H1 (cell line): ENCODE measurements around the gene SORBS1. TPM values are rescaled to one million over a fixed set of nuclear protein-coding genes. Genes with fewer than 3 reads are reported as not detected.

Experiments
- CTCF ChIA-PET: fragments of 300-600 bp; sonication (Branson Sonifier 250); formaldehyde crosslinking; loops from one replicate; lab custom pipeline; 2021; ENCODE audit not compliant: partially characterized antibody; lab: Charles Lee
- POLR2A ChIA-PET: fragments of 300-600 bp; sonication (Branson Sonifier 250); formaldehyde crosslinking; loops from one replicate; lab custom pipeline; 2021; ENCODE audit warnings: inconsistent platforms; ENCODE audit not compliant: partially characterized antibody; lab: Charles Lee
- DNase-seq, 2 experiments: peaks; one replicate each; pipeline versions ENCODE4 v3.0.0 to v3.0.0-alpha.2; 2010 to 2022; ENCODE audit warnings: low spot score in 2 of 2, low read depth in 1 of 2, mixed read lengths in 1 of 2
- FAIRE-seq: peaks from 2 replicates; lab custom pipeline; 2011; peaks lifted over from hg19 to GRCh38; lab: Jason Lieb, UNC
- H2AFZ ChIP-seq: 2 replicates; pipeline ENCODE4 v1.8.1; 2012; ENCODE audit warnings: low read length, inconsistent platforms
- H2AK5ac ChIP-seq: 2 replicates; pipeline ENCODE4 v1.6.1; 2013; ENCODE audit warnings: low read depth, low read length
- H2BK120ac ChIP-seq: replicated peaks from 2 replicates; pipeline ENCODE3; 2013; ENCODE audit warnings: low read depth, low read length, inconsistent platforms
- H2BK12ac ChIP-seq: 2 replicates; pipeline ENCODE4 v1.6.1; 2013; ENCODE audit warnings: low read depth, low read length
- H2BK15ac ChIP-seq: 2 replicates; pipeline ENCODE4 v1.6.1; 2013; ENCODE audit warnings: low read length
- H2BK20ac ChIP-seq: 2 replicates; pipeline ENCODE4 v1.6.1; 2013; ENCODE audit warnings: low read length
- H2BK5ac ChIP-seq: 2 replicates; pipeline ENCODE4 v1.6.1; 2013; ENCODE audit warnings: low read depth, low read length
- H3K14ac ChIP-seq: 2 replicates; pipeline ENCODE4 v1.6.1; 2013; ENCODE audit warnings: inconsistent platforms; ENCODE audit not compliant: insufficient read length
- H3K18ac ChIP-seq: 2 replicates; pipeline ENCODE4 v1.6.1; 2013; ENCODE audit warnings: low read length; ENCODE audit errors: extremely low read depth
- H3K23ac ChIP-seq: 2 replicates; pipeline ENCODE4 v1.6.1; 2013; ENCODE audit warnings: inconsistent platforms; ENCODE audit not compliant: insufficient read length
- H3K23me2 ChIP-seq: 2 replicates; pipeline ENCODE4 v1.6.1; 2013; ENCODE audit warnings: low read depth, low read length
- H3K27ac ChIP-seq: 2 replicates; pipeline ENCODE4 v1.6.1; 2011; ENCODE audit warnings: low read depth, low read length, inconsistent platforms
- H3K27me3 ChIP-seq, 4 experiments: replicated peaks in 1 of 4; 1 replicate in 1 of 4; 2 replicates in 3 of 4; pipeline versions ENCODE4 v1.6.1 to v1.8.1; 2011 to 2013; ENCODE audit warnings: low read length in 3 of 4, mild to moderate bottlenecking in 3 of 4, inconsistent platforms in 2 of 4, mixed read lengths in 2 of 4, moderate library complexity in 1 of 4; ENCODE audit not compliant: control insufficient read depth in 3 of 4, insufficient read depth in 3 of 4; ENCODE audit errors: extremely low read depth in 1 of 4
- H3K36me3 ChIP-seq, 4 experiments: 2 replicates each; pipeline versions ENCODE4 v1.6.1 to v1.8.1; 2011 to 2013; ENCODE audit warnings: mild to moderate bottlenecking in 4 of 4, low read length in 3 of 4, moderate library complexity in 2 of 4, control low read depth in 1 of 4, inconsistent platforms in 1 of 4; ENCODE audit not compliant: insufficient read depth in 4 of 4, control insufficient read depth in 2 of 4
- H3K4ac ChIP-seq: replicated peaks from 2 replicates; pipeline ENCODE3; 2013; ENCODE audit warnings: low read length, low read depth, mixed read lengths, inconsistent platforms; ENCODE audit not compliant: insufficient read length
- H3K4me1 ChIP-seq, 4 experiments: replicated peaks in 1 of 4; 1 replicate in 1 of 4; 2 replicates in 3 of 4; pipeline versions ENCODE4 v1.6.1 to v1.8.1; 2011 to 2013; ENCODE audit warnings: low read length in 3 of 4, inconsistent platforms in 2 of 4, mixed read lengths in 1 of 4; ENCODE audit not compliant: insufficient read depth in 4 of 4, control insufficient read depth in 3 of 4
- H3K4me2 ChIP-seq, 2 experiments: 2 replicates each; pipeline versions ENCODE4 v1.6.1 to v1.8.1; 2011 to 2013; ENCODE audit warnings: low read depth in 2 of 2, low read length in 2 of 2, control low read depth in 1 of 2, inconsistent platforms in 1 of 2, mild to moderate bottlenecking in 1 of 2; ENCODE audit not compliant: insufficient read depth in 1 of 2
- H3K4me3 ChIP-seq, 4 experiments: fragments of 200-600, 300-600 bp in 1 of 4; sonication (generic), shearing (Covaris generic), sonication (Bioruptor Twin) in 1 of 4; 2 replicates each; pipeline versions ENCODE4 v1.5.1 to v1.8.1; 2011 to 2016; ENCODE audit warnings: low read length in 4 of 4, low read depth in 3 of 4, control low read depth in 2 of 4, inconsistent platforms in 2 of 4, mild to moderate bottlenecking in 2 of 4, mixed read lengths in 1 of 4, moderate library complexity in 1 of 4; ENCODE audit not compliant: insufficient read depth in 2 of 4; ENCODE audit errors: extremely low read depth in 1 of 4
- H3K56ac ChIP-seq: replicated peaks from 2 replicates; pipeline ENCODE3; 2013; ENCODE audit warnings: low read depth, mild to moderate bottlenecking, mixed read lengths, low read length, inconsistent platforms; ENCODE audit not compliant: insufficient read length
- H3K79me1 ChIP-seq: 2 replicates; pipeline ENCODE4 v1.6.1; 2013; ENCODE audit warnings: low read depth, low read length, control low read depth
- H3K79me2 ChIP-seq, 2 experiments: 2 replicates each; pipeline versions ENCODE4 v1.6.1 to v1.8.1; 2012 to 2013; ENCODE audit warnings: low read length in 2 of 2, mild to moderate bottlenecking in 2 of 2, inconsistent platforms in 1 of 2; ENCODE audit not compliant: insufficient read depth in 2 of 2, control insufficient read depth in 1 of 2
- H3K9ac ChIP-seq, 4 experiments: replicated peaks in 1 of 4; 1 replicate in 1 of 4; 2 replicates in 3 of 4; pipeline versions ENCODE4 v1.6.1 to v1.8.1; 2011 to 2013; ENCODE audit warnings: low read depth in 3 of 4, low read length in 3 of 4, control low read depth in 2 of 4, mild to moderate bottlenecking in 2 of 4, moderate library complexity in 2 of 4, inconsistent platforms in 1 of 4; ENCODE audit errors: extremely low read depth in 1 of 4
- H3K9me3 ChIP-seq, 2 experiments: 2 replicates each; pipeline versions ENCODE4 v1.6.1 to v1.8.1; 2012 to 2013; ENCODE audit warnings: mild to moderate bottlenecking in 2 of 2, moderate library complexity in 2 of 2, control low read depth in 1 of 2, inconsistent platforms in 1 of 2, low read depth in 1 of 2, low read length in 1 of 2, mixed read lengths in 1 of 2; ENCODE audit not compliant: insufficient read depth in 2 of 2
- H4K20me1 ChIP-seq, 2 experiments: replicated peaks in 1 of 2; 2 replicates each; pipeline versions ENCODE3 to v1.8.1; 2011 to 2013; ENCODE audit warnings: inconsistent platforms in 2 of 2, low read length in 2 of 2, mild to moderate bottlenecking in 1 of 2; ENCODE audit not compliant: insufficient read depth in 2 of 2, control insufficient read depth in 1 of 2
- H4K5ac ChIP-seq: 2 replicates; pipeline ENCODE4 v1.6.1; 2013; ENCODE audit warnings: low read length, low read depth, mixed read lengths, inconsistent platforms; ENCODE audit not compliant: insufficient read length
- H4K8ac ChIP-seq: 2 replicates; pipeline ENCODE4 v1.8.0; 2013; ENCODE audit warnings: mild to moderate bottlenecking, moderate library complexity, low read length, inconsistent platforms; ENCODE audit not compliant: insufficient read depth; ENCODE audit errors: extremely low read depth
- H4K91ac ChIP-seq: replicated peaks from 2 replicates; pipeline ENCODE3; 2013; ENCODE audit warnings: low read length, mixed read lengths, inconsistent platforms; ENCODE audit not compliant: insufficient read length
- CEBPB ChIP-seq: IDR thresholded peaks from 2 replicates; pipeline ENCODE4 v1.6.1; 2012; ENCODE audit warnings: low read depth, low read length
- EGR1 ChIP-seq: IDR thresholded peaks from 2 replicates; pipeline ENCODE4 v1.6.1; 2011; ENCODE audit warnings: low read depth, low read length, borderline replicate concordance
- EP300 ChIP-seq, 2 experiments: IDR thresholded peaks; 1 replicate in 1 of 2; 2 replicates in 1 of 2; pipeline ENCODE4 v1.6.1; 2011 to 2012; ENCODE audit warnings: low read depth in 2 of 2, low read length in 2 of 2, mild to moderate bottlenecking in 2 of 2, borderline replicate concordance in 1 of 2, inconsistent platforms in 1 of 2, moderate library complexity in 1 of 2
- JUN ChIP-seq: IDR thresholded peaks from 2 replicates; pipeline ENCODE4 v1.6.1; 2011; ENCODE audit warnings: low read depth, mild to moderate bottlenecking, improper control_type of control experiment, low read length
- JUND ChIP-seq: IDR thresholded peaks from 2 replicates; pipeline ENCODE4 v1.6.1; 2011; ENCODE audit warnings: mild to moderate bottlenecking, improper control_type of control experiment, low read length
- NANOG ChIP-seq: IDR thresholded peaks from 2 replicates; pipeline ENCODE4 v1.6.1; 2011; ENCODE audit warnings: low read length, low read depth, mild to moderate bottlenecking, inconsistent platforms; ENCODE audit not compliant: insufficient read depth, poor library complexity, severe bottlenecking
- NRF1 ChIP-seq: IDR thresholded peaks from 2 replicates; pipeline ENCODE4 v1.6.1; 2011; ENCODE audit warnings: mild to moderate bottlenecking, low read depth, low read length, improper control_type of control experiment
- RAD21 ChIP-seq, 2 experiments: IDR thresholded peaks in 1 of 2; conservative IDR thresholded peaks in 1 of 2; 2 replicates each; pipeline ENCODE4 v1.6.1; 2011; ENCODE audit warnings: low read depth in 2 of 2, low read length in 2 of 2, improper control_type of control experiment in 1 of 2, inconsistent platforms in 1 of 2, mild to moderate bottlenecking in 1 of 2, moderate library complexity in 1 of 2
- SIN3A ChIP-seq, 2 experiments: IDR thresholded peaks in 1 of 2; conservative IDR thresholded peaks in 1 of 2; 2 replicates each; pipeline ENCODE4 v1.6.1; 2011 to 2012; ENCODE audit warnings: low read length in 2 of 2, improper control_type of control experiment in 1 of 2, low read depth in 1 of 2, mild to moderate bottlenecking in 1 of 2
- WGBS, 2 experiments: shearing (Covaris generic) in 1 of 2; methylation state at CpG; one replicate each; pipeline versions ENCODE4 v1.1.6 to v1.1.7; 2013 to 2015; ENCODE audit warnings: low lambda C conversion rate in 2 of 2, mixed read lengths in 2 of 2, inconsistent platforms in 1 of 2, low coverage in 1 of 2, missing lambda C conversion rate in 1 of 2; ENCODE audit not compliant: insufficient replicate concordance in 2 of 2, insufficient coverage in 1 of 2, insufficient read length in 1 of 2; ENCODE audit errors: extremely low coverage in 1 of 2, missing lambda C conversion rate in 1 of 2; 5-methylcytosine and 5-hydroxymethylcytosine counted together
- polyA plus RNA-seq, 7 experiments: library from polyadenylated mRNA; depleted of rRNA in 3 of 7; stranded (reverse) in 5 of 7; unstranded in 2 of 7; fragments of >200 nt in 5 of 7; fragments of 200-250 nt in 2 of 7; gene quantifications; 1 replicate in 5 of 7; 2 replicates in 1 of 7; 4 replicates in 1 of 7; pipeline versions ENCODE4 v1.2.1 to v1.2.3, GENCODE V29; 2011 to 2013; ENCODE audit warnings: missing spikeins in 2 of 7, mixed read lengths in 2 of 7
- total RNA-seq: library from RNA; stranded (reverse); fragmentation: NEBNext Ultra II Directional; extraction: Animal tissue kit (Norgen Biotek cat#: 25700); gene quantifications from 2 replicates; pipeline ENCODE4 v1.2.1, GENCODE V29; 2021
- TF ChIP-seq, protein P1 (sequence below): IDR thresholded peaks from 2 replicates; pipeline ENCODE4 v1.6.1; 2012; ENCODE audit warnings: low read length, inconsistent platforms

Gene SORBS1
- total and polyA plus RNA-seq, 2 of the 8 experiments (the other 6 are each of a cell fraction or from before 2014, with no cell fraction given), result 16.0 to 35.0 TPM

GRCh38 chr10:95266674-95267095, 294.5 kb downstream of the SORBS1 start:
- H3K79me2 ChIP-seq, result peaks cover 0 to 9% of the 10 kb centered on the region in 2 experiments; a peak in 1 of 4 replicates
- peak overlapping the region; percentile 47; the same call in 1 of the 2 replicates for H2BK5ac ChIP-seq
- no peak overlapping the region for H3K23ac ChIP-seq
- H4K8ac ChIP-seq, result no peak overlapping the region
- peak overlapping the region; percentile 80 for H3K27ac ChIP-seq
- H3K9me3 ChIP-seq, result no peaks in the 10 kb centered on the region
- peaks cover 6 to 31% (median 14%) of the 10 kb centered on the region in 4 experiments for H3K4me1 ChIP-seq
- H3K4me2 ChIP-seq, result no peak overlapping the region
- H2BK12ac ChIP-seq, result no peak overlapping the region
- no peak overlapping the region for H3K56ac ChIP-seq
- no peak overlapping the region for H3K4me3 ChIP-seq
- no peak overlapping the region for H3K14ac ChIP-seq
- H2BK20ac ChIP-seq, result no peak overlapping the region
- peaks cover 8% of the 10 kb centered on the region for H3K79me1 ChIP-seq
- H2AFZ ChIP-seq, result no peak overlapping the region
- DNase-seq (no peak), FAIRE-seq (no peak)
- WGBS, 2 experiments, result 72% methylated on average over 1 of the region's 1 CpG; no CpG with 5 or more reads in 1 of the 2 experiments
- H3K23me2 ChIP-seq, result no peaks in the 10 kb centered on the region
- H3K27me3 ChIP-seq, result no peaks in the 10 kb centered on the region
- no peak overlapping the region for H4K5ac ChIP-seq
- peak overlapping the region in 1 of 4 experiments; percentile 45; a peak in 2 of 7 replicates for H3K9ac ChIP-seq
- H2AK5ac ChIP-seq, result no peak overlapping the region; the same call in 1 of the 2 replicates
- no peak overlapping the region for H4K91ac ChIP-seq
- TF ChIP-seq SIN3A (conservative IDR thresholded peaks at IDR 0.05 in 1 of 2, IDR thresholded peaks at IDR 0.05 in 1 of 2; ENCODE audit: low read depth in 1 of 2, low read length in 2 of 2) (no peak), RAD21 (IDR thresholded peaks at IDR 0.05 in 1 of 2, conservative IDR thresholded peaks at IDR 0.05 in 1 of 2; ENCODE audit: low read depth in 2 of 2, low read length in 2 of 2) (no peak), JUND (peak; percentile 85), EP300 (IDR thresholded peaks at IDR 0.05; ENCODE audit: borderline replicate concordance in 1 of 2, low read depth in 2 of 2, low read length in 2 of 2) (peak in 1 of 2 experiments; percentile 32; a peak in 1 of 3 replicates), NRF1 (no peak), JUN (peak; percentile 59; the same call in 1 of the 2 replicates), CEBPB (peak; percentile 40; the same call in 1 of the 2 replicates), EGR1 (no peak), NANOG (no peak)
- TF ChIP-seq, protein P1, sequence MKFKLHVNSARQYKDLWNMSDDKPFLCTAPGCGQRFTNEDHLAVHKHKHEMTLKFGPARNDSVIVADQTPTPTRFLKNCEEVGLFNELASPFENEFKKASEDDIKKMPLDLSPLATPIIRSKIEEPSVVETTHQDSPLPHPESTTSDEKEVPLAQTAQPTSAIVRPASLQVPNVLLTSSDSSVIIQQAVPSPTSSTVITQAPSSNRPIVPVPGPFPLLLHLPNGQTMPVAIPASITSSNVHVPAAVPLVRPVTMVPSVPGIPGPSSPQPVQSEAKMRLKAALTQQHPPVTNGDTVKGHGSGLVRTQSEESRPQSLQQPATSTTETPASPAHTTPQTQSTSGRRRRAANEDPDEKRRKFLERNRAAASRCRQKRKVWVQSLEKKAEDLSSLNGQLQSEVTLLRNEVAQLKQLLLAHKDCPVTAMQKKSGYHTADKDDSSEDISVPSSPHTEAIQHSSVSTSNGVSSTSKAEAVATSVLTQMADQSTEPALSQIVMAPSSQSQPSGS, result peak; percentile 99
- no peak overlapping the region for H2BK120ac ChIP-seq
- peaks cover 0 to 1% of the 10 kb centered on the region in 2 experiments for H4K20me1 ChIP-seq
- POLR2A ChIA-PET, result interaction anchor here (1.0 to 1.2 kb wide), 2 partner anchors 36 to 85 kb away, joined by 3 read pairs; no protein-coding TSS in a partner anchor
- no peak overlapping the region for H3K18ac ChIP-seq
- peaks cover 0 to 69% (median 13%) of the 10 kb centered on the region in 4 experiments; a peak in 6 of 8 replicates for H3K36me3 ChIP-seq
- H2BK15ac ChIP-seq, result no peak overlapping the region
- CTCF ChIA-PET, result no interaction called here
- H3K4ac ChIP-seq, result no peak overlapping the region
